Measurements from ENCODE around the gene BCAT1.
"Not testable (repeated sequence)": the region's sequence is repeated elsewhere in the genome, so short reads cannot be mapped to it uniquely, and the experiment has no call there.

BCAT1 gene

DNA sequence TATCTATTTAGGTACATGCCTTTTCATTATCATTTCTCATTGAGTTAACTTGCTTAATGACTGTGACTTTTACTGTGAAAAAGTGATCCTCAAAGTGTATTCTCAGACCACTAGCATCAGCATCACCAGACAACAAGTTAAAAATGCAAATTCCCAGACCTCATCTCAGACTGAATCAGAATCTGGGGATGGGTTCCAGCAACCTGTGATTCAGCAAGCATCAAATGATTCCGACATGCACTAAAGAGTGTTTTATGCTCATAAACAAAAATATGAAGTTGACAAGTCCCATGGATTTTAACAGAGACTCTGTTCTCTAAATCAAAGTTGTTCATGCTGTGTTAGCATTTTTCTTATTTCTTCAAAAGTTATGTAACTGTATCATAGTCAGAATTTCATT is 130.6 kb downstream of the BCAT1 start:
- no peak for TF ChIP-seq CTCF (conservative IDR thresholded peaks at IDR 0.05)
- no peak overlapping the region for H3K27ac ChIP-seq

DNA sequence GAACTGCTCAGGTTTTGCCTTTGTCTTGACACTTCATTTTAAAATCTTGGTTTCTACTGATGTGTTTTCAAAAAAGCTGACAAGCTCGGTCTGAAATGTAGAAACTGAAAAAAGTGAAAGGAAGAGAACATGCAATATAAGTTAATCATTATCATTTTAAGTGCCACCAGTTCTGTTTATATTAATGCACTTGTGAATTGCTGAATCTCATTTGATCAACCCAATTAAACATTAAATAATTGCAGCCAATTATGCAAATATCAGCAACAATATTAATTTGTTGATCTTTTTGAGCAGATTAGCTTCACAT is 133.8 kb downstream of the BCAT1 start:
- peak overlapping the region; percentile 71 for H3K27ac ChIP-seq
- no peak for TF ChIP-seq CTCF (conservative IDR thresholded peaks at IDR 0.05)

DNA sequence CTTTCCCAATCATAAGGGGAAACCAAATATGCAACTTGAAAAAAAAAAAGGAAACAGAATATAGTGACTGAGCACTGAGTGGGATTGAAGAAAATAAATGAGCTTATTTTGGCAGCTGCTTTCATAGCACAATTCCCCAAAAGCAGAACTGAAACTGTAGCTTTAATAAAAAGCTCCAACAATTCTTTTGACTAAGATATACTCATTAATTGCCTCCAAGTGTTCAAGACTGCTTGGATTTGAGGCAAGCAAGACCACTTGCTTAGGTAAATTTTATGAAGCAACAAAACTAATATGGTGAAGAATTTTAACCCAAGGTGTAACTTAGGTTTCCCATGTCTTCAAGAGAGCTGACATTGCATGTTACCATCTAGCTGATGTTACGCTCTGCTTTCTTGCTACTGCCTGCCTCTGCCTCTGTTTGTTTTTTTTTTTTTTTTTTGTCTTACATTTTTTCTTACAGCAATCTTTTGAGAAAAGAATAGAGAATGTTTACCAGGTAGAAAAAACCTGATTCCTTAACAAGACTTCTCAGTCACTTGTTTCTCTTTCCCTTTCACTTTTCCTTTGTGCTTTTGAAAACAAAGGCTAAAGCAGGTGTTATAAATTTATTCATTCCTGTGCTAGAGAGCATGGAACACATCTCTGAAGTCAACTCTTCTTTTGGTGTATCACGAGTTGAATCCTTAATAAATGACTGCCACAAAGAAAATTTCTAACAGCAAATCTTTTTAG is 134.4 kb downstream of the BCAT1 start:
- H3K27ac ChIP-seq = peak overlapping the region; percentile 71
- TF ChIP-seq CTCF (conservative IDR thresholded peaks at IDR 0.05) = no peak

GRCh38 chr12:24810378-24810777 is 138.5 kb downstream of the BCAT1 start:
- no peak for TF ChIP-seq CTCF (conservative IDR thresholded peaks at IDR 0.05)

GRCh38 chr12:24809306-24809705 is 139.6 kb downstream of the BCAT1 start:
- not testable (repeated sequence) for H3K27ac ChIP-seq

More at GRCh38 chr12:24810378-24810777, 138.5 kb downstream of the BCAT1 start:
- no peak overlapping the region for H3K27ac ChIP-seq

DNA sequence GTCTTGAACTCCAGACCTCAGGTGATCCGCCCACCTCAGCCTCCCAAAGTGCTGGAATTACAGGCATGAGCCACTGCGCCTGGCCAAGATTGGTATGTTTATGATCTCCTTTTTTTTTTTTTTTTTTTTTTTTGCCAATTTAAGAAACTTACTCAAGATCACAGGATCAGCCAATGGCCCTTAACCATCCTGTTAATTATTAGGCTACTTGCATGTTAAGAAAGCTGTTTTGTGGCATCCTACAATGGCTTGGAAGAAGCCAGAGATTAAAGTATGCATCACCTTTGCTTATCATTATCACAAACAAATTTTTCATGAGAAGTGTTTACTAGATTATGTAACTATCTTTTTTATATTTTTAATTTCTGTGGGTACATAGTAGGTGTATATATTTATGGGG is 140.2 kb downstream of the BCAT1 start:
- TF ChIP-seq CTCF (conservative IDR thresholded peaks at IDR 0.05) = no peak

GRCh38 chr12:24806386-24806785 is 142.5 kb downstream of the BCAT1 start:
- TF ChIP-seq CTCF (conservative IDR thresholded peaks at IDR 0.05) = no peak
- no peak overlapping the region for H3K27ac ChIP-seq

More for the DNA sequence above, 140.2 kb downstream of the BCAT1 start:
- H3K27ac ChIP-seq = no peak overlapping the region

DNA sequence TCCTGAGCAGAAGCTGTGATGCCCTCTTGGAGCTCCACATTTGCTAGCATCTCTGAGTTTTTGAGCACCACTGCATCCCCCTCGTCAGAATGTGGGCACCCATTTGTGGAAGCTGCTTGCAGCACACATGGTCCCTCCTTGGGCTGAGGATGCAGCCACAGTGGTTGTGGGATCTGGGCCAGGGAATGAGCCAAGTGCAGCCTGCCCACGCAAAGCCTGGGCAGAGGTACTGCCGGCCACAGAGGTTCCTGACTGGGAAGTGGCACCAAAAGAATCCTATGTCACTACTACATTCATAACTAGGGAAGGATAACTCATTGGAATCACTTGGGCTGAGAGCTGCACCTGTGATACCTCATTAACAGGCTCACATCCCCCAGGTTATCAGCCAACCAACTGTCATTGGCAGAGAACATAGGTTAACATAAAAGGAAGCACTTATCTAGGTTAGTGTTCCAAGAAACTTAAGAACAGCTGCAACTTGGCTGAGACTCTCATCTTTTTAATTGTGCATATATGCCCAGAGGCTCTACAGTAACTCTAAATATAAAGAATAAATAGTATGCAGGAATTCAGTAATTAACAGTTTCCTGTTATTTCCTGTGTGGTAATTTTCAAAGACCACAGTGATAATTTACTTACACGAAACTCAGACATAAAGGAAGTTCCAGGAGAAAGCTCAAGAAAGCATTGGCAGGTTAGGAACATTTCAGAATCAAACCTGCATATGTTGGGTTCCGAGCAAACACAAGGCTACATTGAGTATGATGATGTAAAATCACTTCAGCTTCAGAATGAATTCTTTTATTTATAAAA is 145.3 kb downstream of the BCAT1 start:
- TF ChIP-seq CTCF (conservative IDR thresholded peaks at IDR 0.05) = no peak
- H3K27ac ChIP-seq = no peak overlapping the region
